Liver (tissue), 9 donors: ENCODE results near the gene ANKRD13B. TPM values are rescaled to one million over a fixed set of nuclear protein-coding genes. Genes with fewer than 3 reads are reported as not detected.

Source experiments
- DNase-seq: peaks from one replicate; pipeline ENCODE4 v3.0.0-alpha.2; 2017; ENCODE audit warnings: low spot score
- H3K27ac ChIP-seq, 2 donors: one replicate each; pipeline ENCODE4 v1.7.0; 2013; ENCODE audit warnings: inconsistent platforms in 2 of 2, low read length in 2 of 2, control low read depth in 1 of 2, low read depth in 1 of 2, mild to moderate bottlenecking in 1 of 2
- H3K27me3 ChIP-seq, 4 donors: one replicate each; pipeline versions ENCODE4 v1.6.1 to v1.7.0; 2013; ENCODE audit warnings: low read length in 3 of 4, inconsistent platforms in 1 of 4, mild to moderate bottlenecking in 1 of 4, moderate library complexity in 1 of 4; ENCODE audit not compliant: control insufficient read depth in 4 of 4, insufficient read depth in 4 of 4
- H3K36me3 ChIP-seq, 4 donors: one replicate each; pipeline versions ENCODE4 v1.6.1 to v1.7.0; 2013; ENCODE audit warnings: low read length in 3 of 4, mild to moderate bottlenecking in 3 of 4, low read depth in 1 of 4, moderate library complexity in 1 of 4; ENCODE audit not compliant: control insufficient read depth in 4 of 4, insufficient read depth in 3 of 4
- H3K4me1 ChIP-seq, 4 donors: one replicate each; pipeline versions ENCODE4 v1.6.1 to v1.7.0; 2013; ENCODE audit warnings: low read length in 3 of 4, mild to moderate bottlenecking in 3 of 4, moderate library complexity in 1 of 4; ENCODE audit not compliant: control insufficient read depth in 4 of 4, insufficient read depth in 4 of 4
- H3K4me3 ChIP-seq, 3 donors: one replicate each; pipeline versions ENCODE4 v1.6.1 to v1.7.0; 2013; ENCODE audit warnings: low read length in 3 of 3, control low read depth in 1 of 3, low read depth in 1 of 3, mild to moderate bottlenecking in 1 of 3
- H3K9ac ChIP-seq, 2 donors: one replicate each; pipeline ENCODE4 v1.7.0; 2013; ENCODE audit warnings: low read length in 2 of 2, mild to moderate bottlenecking in 2 of 2, moderate library complexity in 2 of 2, control low read depth in 1 of 2, low read depth in 1 of 2
- H3K9me3 ChIP-seq, 4 donors: one replicate each; pipeline versions ENCODE4 v1.6.1 to v1.7.0; 2013; ENCODE audit warnings: low read length in 3 of 4; ENCODE audit not compliant: control insufficient read depth in 4 of 4
- EGR1 ChIP-seq, 2 donors: IDR thresholded peaks; 2 replicates each; pipeline ENCODE4 v1.6.1; 2016 to 2018; ENCODE audit warnings: antibody characterized with exemption in 2 of 2, low read depth in 2 of 2
- FOXA1 ChIP-seq: IDR thresholded peaks from 2 replicates; pipeline ENCODE4 v1.6.1; 2016; ENCODE audit warnings: antibody characterized with exemption
- FOXA2 ChIP-seq: IDR thresholded peaks from 2 replicates; pipeline ENCODE4 v1.6.1; 2016; ENCODE audit warnings: antibody characterized with exemption
- GABPA ChIP-seq, 2 donors: IDR thresholded peaks in 1 of 2; conservative IDR thresholded peaks in 1 of 2; 2 replicates each; pipeline ENCODE4 v1.6.1; 2016; ENCODE audit warnings: antibody characterized with exemption in 2 of 2, mild to moderate bottlenecking in 1 of 2, moderate library complexity in 1 of 2
- HNF4A ChIP-seq, 2 donors: conservative IDR thresholded peaks; 2 replicates each; pipeline ENCODE4 v1.6.1; 2016; ENCODE audit warnings: antibody characterized with exemption in 2 of 2, mild to moderate bottlenecking in 2 of 2
- HNF4G ChIP-seq: IDR thresholded peaks from 2 replicates; pipeline ENCODE4 v1.6.1; 2016; ENCODE audit warnings: antibody characterized with exemption
- JUND ChIP-seq, 2 donors: IDR thresholded peaks; 2 replicates each; pipeline ENCODE4 v1.6.1; 2016; ENCODE audit warnings: antibody characterized with exemption in 2 of 2
- NR2F2 ChIP-seq: IDR thresholded peaks from 2 replicates; pipeline ENCODE4 v1.6.1; 2016; ENCODE audit warnings: antibody characterized with exemption
- RAD21 ChIP-seq, 2 donors: IDR thresholded peaks; 2 replicates each; pipeline ENCODE4 v1.6.1; 2016; ENCODE audit warnings: antibody characterized with exemption in 2 of 2, mild to moderate bottlenecking in 2 of 2
- RXRA ChIP-seq, 2 donors: IDR thresholded peaks; 2 replicates each; pipeline ENCODE4 v1.6.1; 2017 to 2018; ENCODE audit warnings: antibody characterized with exemption in 2 of 2, mild to moderate bottlenecking in 1 of 2
- SP1 ChIP-seq: IDR thresholded peaks from 2 replicates; pipeline ENCODE4 v1.6.1; 2018; ENCODE audit warnings: antibody characterized with exemption, mild to moderate bottlenecking
- TAF1 ChIP-seq: conservative IDR thresholded peaks from 2 replicates; pipeline ENCODE4 v1.6.1; 2016; ENCODE audit warnings: antibody characterized with exemption, mild to moderate bottlenecking
- YY1 ChIP-seq: IDR thresholded peaks from 2 replicates; pipeline ENCODE4 v1.6.1; 2016; ENCODE audit warnings: antibody characterized with exemption, mild to moderate bottlenecking
- WGBS: extraction: QIAGEN DNeasy Blood & Tissue Kit; methylation state at CpG from one replicate; pipeline ENCODE4 v1.1.7; 2013; 5-methylcytosine and 5-hydroxymethylcytosine counted together
- polyA plus RNA-seq, 2 donors: library from polyadenylated mRNA; stranded (reverse) in 1 of 2; unstranded in 1 of 2; fragments of 200-250 nt in 1 of 2; fragments of >200 nt in 1 of 2; fragmentation: Nextera tagmentation in 1 of 2; extraction: Ambion mirVana in 1 of 2; gene quantifications; one replicate each; pipeline versions ENCODE4 v1.2.1 to v1.2.3, GENCODE V29; 2013 to 2015
- total RNA-seq, 2 donors: library from RNA; depleted of rRNA; stranded (reverse); fragments of >200 nt; gene quantifications; one replicate each; pipeline ENCODE4 v1.2.3, GENCODE V29; 2014
- TF ChIP-seq, protein P1 (sequence below): fragments of 150-350 bp; IDR thresholded peaks from 2 replicates; pipeline ENCODE4 v1.5.1; 2017; ENCODE audit warnings: improper control_type of control experiment, low read depth, low read length; ENCODE audit not compliant: missing input control
- TF ChIP-seq, protein P2 (sequence below): IDR thresholded peaks from 2 replicates; pipeline ENCODE4 v1.6.1; 2016; ENCODE audit warnings: antibody characterized with exemption
- TF ChIP-seq, protein P3 (sequence below): IDR thresholded peaks from 2 replicates; pipeline ENCODE4 v1.6.1; 2016; ENCODE audit warnings: antibody characterized with exemption
- TF ChIP-seq, protein P4 (sequence below): IDR thresholded peaks from 2 replicates; pipeline ENCODE4 v1.6.1; 2016; ENCODE audit warnings: antibody characterized with exemption
- TF ChIP-seq, protein P5 (sequence below): IDR thresholded peaks from 2 replicates; pipeline ENCODE4 v1.6.1; 2016; ENCODE audit warnings: antibody characterized with exemption, mild to moderate bottlenecking
- donor health status: healthy.
- donor health status: healthy.
- donor health status: healthy.
- donor health status: healthy.
- donor health status: healthy.

ANKRD13B gene
- total and polyA plus RNA-seq, 4 donors: 0.06 to 1.6 (median 0.51) TPM

DNA sequence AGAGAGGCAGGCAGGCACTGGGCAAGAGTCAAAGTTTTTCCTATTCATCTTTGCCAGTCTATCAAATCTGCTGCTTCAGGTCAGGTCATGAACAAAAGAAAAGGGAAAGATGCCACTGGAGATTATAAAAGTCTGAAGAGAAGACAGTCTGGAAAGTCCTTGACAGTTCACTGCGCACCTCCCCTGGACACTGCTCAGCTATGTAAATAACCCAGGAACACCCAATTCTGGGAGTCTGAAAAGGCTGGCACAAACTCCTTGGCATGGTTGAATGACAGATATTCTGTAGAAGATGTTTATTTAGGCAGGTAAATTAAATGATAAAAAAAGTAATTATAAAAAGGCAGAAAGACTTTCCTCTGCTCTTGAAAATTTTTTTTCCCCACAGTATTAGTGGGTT lies 35.0 kb downstream of the ANKRD13B start:
- no peak overlapping the region for H3K9ac ChIP-seq
- H3K27ac ChIP-seq: no peak overlapping the region
- H3K4me3 ChIP-seq: no peak overlapping the region
- DNase-seq: no peak
- WGBS: 58% methylated on average over 1 of the region's 1 CpG
- H3K4me1 ChIP-seq: peaks cover 0 to 3% (median 2%) of the 10 kb centered on the region in 4 donors
- TF ChIP-seq, protein P1, sequence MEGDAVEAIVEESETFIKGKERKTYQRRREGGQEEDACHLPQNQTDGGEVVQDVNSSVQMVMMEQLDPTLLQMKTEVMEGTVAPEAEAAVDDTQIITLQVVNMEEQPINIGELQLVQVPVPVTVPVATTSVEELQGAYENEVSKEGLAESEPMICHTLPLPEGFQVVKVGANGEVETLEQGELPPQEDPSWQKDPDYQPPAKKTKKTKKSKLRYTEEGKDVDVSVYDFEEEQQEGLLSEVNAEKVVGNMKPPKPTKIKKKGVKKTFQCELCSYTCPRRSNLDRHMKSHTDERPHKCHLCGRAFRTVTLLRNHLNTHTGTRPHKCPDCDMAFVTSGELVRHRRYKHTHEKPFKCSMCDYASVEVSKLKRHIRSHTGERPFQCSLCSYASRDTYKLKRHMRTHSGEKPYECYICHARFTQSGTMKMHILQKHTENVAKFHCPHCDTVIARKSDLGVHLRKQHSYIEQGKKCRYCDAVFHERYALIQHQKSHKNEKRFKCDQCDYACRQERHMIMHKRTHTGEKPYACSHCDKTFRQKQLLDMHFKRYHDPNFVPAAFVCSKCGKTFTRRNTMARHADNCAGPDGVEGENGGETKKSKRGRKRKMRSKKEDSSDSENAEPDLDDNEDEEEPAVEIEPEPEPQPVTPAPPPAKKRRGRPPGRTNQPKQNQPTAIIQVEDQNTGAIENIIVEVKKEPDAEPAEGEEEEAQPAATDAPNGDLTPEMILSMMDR: no peak
- TF ChIP-seq, protein P2, sequence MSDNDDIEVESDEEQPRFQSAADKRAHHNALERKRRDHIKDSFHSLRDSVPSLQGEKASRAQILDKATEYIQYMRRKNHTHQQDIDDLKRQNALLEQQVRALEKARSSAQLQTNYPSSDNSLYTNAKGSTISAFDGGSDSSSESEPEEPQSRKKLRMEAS: no peak
- no peak for TF ChIP-seq GABPA (IDR thresholded peaks at IDR 0.05 in 1 of 2, conservative IDR thresholded peaks at IDR 0.05 in 1 of 2)
- TF ChIP-seq RXRA (IDR thresholded peaks at IDR 0.05): no peak
- no peak for TF ChIP-seq HNF4G
- TF ChIP-seq RAD21 (IDR thresholded peaks at IDR 0.05): no peak
- no peak for TF ChIP-seq FOXA2
- no peak for TF ChIP-seq SP1
- TF ChIP-seq, protein P3, sequence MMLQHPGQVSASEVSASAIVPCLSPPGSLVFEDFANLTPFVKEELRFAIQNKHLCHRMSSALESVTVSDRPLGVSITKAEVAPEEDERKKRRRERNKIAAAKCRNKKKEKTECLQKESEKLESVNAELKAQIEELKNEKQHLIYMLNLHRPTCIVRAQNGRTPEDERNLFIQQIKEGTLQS: no peak
- TF ChIP-seq NR2F2: no peak
- TF ChIP-seq, protein P4, sequence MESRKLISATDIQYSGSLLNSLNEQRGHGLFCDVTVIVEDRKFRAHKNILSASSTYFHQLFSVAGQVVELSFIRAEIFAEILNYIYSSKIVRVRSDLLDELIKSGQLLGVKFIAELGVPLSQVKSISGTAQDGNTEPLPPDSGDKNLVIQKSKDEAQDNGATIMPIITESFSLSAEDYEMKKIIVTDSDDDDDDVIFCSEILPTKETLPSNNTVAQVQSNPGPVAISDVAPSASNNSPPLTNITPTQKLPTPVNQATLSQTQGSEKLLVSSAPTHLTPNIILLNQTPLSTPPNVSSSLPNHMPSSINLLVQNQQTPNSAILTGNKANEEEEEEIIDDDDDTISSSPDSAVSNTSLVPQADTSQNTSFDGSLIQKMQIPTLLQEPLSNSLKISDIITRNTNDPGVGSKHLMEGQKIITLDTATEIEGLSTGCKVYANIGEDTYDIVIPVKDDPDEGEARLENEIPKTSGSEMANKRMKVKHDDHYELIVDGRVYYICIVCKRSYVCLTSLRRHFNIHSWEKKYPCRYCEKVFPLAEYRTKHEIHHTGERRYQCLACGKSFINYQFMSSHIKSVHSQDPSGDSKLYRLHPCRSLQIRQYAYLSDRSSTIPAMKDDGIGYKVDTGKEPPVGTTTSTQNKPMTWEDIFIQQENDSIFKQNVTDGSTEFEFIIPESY: no peak
- no peak for TF ChIP-seq HNF4A (conservative IDR thresholded peaks at IDR 0.05)
- no peak for TF ChIP-seq FOXA1
- TF ChIP-seq, protein P5, sequence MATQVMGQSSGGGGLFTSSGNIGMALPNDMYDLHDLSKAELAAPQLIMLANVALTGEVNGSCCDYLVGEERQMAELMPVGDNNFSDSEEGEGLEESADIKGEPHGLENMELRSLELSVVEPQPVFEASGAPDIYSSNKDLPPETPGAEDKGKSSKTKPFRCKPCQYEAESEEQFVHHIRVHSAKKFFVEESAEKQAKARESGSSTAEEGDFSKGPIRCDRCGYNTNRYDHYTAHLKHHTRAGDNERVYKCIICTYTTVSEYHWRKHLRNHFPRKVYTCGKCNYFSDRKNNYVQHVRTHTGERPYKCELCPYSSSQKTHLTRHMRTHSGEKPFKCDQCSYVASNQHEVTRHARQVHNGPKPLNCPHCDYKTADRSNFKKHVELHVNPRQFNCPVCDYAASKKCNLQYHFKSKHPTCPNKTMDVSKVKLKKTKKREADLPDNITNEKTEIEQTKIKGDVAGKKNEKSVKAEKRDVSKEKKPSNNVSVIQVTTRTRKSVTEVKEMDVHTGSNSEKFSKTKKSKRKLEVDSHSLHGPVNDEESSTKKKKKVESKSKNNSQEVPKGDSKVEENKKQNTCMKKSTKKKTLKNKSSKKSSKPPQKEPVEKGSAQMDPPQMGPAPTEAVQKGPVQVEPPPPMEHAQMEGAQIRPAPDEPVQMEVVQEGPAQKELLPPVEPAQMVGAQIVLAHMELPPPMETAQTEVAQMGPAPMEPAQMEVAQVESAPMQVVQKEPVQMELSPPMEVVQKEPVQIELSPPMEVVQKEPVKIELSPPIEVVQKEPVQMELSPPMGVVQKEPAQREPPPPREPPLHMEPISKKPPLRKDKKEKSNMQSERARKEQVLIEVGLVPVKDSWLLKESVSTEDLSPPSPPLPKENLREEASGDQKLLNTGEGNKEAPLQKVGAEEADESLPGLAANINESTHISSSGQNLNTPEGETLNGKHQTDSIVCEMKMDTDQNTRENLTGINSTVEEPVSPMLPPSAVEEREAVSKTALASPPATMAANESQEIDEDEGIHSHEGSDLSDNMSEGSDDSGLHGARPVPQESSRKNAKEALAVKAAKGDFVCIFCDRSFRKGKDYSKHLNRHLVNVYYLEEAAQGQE: no peak
- no peak for TF ChIP-seq EGR1 (IDR thresholded peaks at IDR 0.05; ENCODE audit: low read depth in 2 of 2)
- TF ChIP-seq YY1: no peak
- TF ChIP-seq TAF1: no peak
- no peak for TF ChIP-seq JUND (IDR thresholded peaks at IDR 0.05)
- no peaks in the 10 kb centered on the region for H3K9me3 ChIP-seq
- H3K27me3 ChIP-seq: no peaks in the 10 kb centered on the region
- H3K36me3 ChIP-seq: peaks cover 8 to 16% (median 12%) of the 10 kb centered on the region in 4 donors
